MM.1S (cell line): ENCODE results near the gene ITGB8.

Source experiments
- CTCF ChIP-seq: fragments of 300-600 bp; sonication (generic); IDR thresholded peaks from 2 replicates; pipeline ENCODE4 v1.5.1; 2016; ENCODE audit warnings: antibody characterized with exemption, low read length, mixed read lengths
- EZH2 ChIP-seq: fragments of 300-600 bp; sonication (generic); optimal IDR thresholded peaks from 2 replicates; pipeline ENCODE3; 2017; ENCODE audit warnings: low read depth, mild to moderate bottlenecking, antibody characterized with exemption, low read length, mixed read lengths
- EZH2phosphoT487 ChIP-seq: fragments of 300-600 bp; sonication (generic); IDR thresholded peaks from 2 replicates; pipeline ENCODE4 v1.6.1; 2018; ENCODE audit warnings: antibody characterized with exemption, low read length

- TF ChIP-seq CTCF (no peak), EZH2 (no peak), EZH2phosphoT487 (no peak)
Observed at GRCh38 chr7:20340839-20341238, 10.1 kb downstream of the ITGB8 start.
